HG02642 (cell line): ENCODE measurements around the gene TIMM22.
"Not testable (repeated sequence)": the region's sequence is repeated elsewhere in the genome, so short reads cannot be mapped to it uniquely, and the experiment has no call there.

Experiments used
- ATAC-seq: cut with Tn5 transposase; IDR thresholded peaks from one replicate; pipeline ENCODE4 v1.9.1; 2021; ENCODE audit warnings: mild to moderate bottlenecking; ENCODE audit not compliant: unreplicated experiment, poor library complexity

The TIMM22 gene

DNA sequence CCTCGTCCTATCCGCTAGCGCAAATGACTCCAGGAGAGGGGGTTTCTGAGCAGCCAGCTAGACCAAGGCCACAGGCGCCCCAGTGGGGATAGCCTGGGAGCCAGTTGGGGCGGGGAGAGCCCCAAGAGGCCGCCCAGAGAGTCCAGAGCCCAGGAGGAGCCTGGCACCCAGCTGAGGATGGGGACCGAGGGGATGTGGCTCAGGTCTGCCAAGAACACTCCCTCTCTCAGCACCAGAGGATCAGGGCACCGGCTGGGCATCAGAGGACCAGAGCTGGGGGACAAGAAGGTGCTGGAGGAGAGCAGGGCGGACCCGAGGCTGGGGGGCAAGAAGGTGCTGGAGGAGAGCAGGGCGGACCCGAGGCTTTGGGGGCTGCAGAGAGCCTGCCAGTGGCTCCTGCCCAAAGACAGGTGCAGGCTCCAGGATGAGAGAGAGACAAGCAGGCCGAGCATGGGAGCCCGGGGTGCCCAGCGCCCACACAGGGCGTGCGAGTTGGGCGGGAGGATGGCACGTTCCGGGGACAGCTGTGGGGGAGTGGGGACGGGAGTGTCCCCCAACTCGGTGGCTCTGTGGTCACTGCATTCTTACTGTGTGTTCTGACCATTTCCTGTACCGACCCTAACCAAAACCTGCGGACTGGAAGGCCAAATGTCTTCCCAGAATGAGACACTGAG lies 39.4 kb downstream of the TIMM22 start:
- no peak for ATAC-seq

- ATAC-seq: no peak
Observed at GRCh38 chr17:1036845-1037237, 39.9 kb downstream of the TIMM22 start.

DNA sequence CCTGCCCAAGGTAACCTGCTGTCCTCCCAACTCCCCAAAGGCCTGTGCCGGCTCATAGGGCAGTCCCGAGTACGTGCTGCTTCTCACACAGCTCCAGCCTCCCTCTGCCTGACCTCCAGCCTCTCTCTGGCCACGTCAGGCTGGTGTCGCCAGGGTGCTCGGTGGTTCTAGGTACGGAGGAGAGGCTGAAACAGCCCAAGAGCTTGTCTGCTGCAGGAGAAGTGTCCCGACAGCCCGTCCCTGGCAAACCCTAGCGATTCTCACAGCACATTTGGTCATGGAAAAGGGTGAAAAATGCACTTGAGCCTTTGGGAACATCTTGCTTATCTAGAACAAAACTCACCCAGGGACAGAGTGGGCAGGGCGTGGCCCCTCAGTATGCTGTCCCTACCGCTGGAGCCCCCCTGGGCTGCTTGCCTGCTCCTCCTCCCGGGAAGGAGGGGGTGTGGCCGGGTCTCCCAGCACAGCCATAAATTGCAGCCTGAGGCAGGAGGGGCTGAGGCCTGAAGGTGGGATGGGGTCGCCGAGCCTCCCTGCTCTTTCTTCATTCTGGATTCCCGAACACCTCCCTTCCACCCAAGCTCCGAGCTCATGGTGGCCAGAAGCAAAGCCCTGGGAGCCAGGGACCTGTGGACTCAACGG lies 40.4 kb downstream of the TIMM22 start:
- no peak for ATAC-seq

GRCh38 chr17:1038459-1039122 lies 41.7 kb downstream of the TIMM22 start:
- no peak for ATAC-seq

- ATAC-seq: no peak
Observed at GRCh38 chr17:1039123-1039507, 42.2 kb downstream of the TIMM22 start.

DNA sequence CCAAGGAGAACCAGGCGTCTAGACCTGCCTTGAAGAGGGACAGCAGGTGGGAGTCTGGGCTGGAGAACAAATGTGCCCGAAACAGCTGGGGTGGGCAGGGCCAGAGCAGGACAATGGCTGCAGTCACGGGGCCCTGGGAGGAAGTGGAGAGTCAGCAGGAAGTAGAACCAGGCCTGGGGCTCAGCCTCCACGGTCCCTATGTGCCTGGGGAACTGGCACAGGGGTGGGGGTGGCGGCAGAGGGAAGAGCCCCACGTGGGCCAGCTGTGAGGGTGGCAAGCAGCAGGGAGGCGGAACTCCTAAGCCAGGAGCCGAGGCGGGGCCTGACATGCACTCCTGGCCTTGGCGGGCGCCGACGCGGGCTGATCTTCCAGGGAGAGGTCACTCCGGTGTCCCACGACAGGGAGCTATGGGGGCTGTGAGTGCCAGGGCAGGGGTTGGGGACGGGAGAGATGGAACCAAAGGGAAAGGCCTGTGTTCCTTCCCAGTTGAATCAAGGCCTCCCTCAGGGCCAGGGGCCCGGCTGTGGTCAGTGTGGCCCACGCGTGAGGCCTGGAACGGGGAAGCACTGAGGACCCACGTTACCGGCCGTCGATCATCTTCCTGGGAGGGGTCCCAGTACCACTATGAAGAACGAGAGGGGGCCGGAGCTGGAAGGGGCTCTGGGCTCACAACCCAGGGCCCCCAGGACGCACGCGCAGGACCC lies 42.7 kb downstream of the TIMM22 start:
- no peak for ATAC-seq

DNA sequence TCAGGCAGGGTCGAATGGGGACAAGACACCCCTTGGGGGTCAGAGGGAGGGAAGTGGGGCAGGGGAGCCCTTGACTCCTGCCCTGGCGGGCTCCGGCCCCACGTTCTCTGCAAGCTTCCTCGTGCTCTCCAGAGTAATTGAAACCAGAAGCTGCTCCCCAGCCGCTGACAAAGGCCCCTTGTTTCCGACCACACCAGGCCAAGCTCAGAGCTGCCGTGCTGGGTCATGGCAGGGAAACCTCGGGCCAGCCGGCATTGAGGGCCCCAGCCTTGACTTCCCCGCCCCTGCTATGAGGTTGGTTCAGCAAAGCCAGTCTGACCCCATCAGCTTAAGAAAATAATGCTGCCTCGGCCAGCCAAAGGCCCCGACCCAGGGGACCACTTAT lies 43.3 kb downstream of the TIMM22 start:
- ATAC-seq: no peak

GRCh38 chr17:1041746-1042145 lies 44.8 kb downstream of the TIMM22 start:
- ATAC-seq: no peak

DNA sequence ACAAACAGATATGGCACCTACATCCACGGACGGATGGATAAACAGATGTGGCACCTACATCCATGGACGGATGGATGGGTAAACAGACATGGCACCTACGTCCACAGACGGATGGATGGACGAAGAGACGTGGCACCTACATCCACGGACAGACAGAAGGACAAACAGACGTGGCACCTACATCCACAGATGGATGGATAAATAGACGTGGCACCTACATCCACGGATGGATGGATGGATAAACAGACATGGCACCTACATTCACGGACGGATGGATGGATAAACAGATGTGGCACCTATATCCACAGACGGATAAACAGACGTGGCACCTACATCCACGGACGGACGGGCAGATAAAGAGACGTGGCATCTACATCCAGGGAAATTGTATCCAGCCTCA lies 45.6 kb downstream of the TIMM22 start:
- no peak for ATAC-seq

DNA sequence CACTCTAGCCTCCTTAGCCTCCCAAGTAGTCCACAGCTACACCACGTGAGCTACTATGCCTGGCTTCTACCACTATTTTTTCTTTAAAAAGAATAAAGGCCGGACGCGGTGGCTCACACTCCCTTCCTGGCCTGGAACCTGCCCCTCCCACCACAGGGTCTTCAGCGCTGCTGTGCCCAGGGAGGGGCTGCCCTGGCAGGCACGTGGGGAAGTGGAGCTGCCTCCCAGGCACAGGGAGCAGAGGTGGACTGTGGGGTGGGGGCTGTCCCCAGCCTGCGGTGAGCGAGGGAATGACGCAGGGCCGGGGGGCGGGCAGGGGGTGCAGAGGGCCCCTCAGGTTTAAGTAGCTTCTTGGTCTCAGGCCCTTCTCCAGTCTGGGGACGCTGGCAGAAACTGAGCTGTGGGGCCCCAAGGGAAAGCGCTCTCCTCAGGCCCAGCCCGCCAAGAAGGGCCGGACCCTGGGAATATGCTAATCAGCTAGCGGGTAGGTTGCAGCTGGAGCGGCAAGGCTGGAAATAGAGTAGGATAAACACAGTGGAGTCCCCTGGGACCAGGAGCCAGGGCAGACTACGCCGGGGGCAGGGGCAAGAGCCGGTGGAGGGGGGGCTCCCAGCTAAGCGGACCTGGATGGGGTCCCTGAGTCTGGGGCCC lies 46.8 kb downstream of the TIMM22 start:
- ATAC-seq: no peak

GRCh38 chr17:1044387-1045009 lies 47.6 kb downstream of the TIMM22 start:
- not testable (repeated sequence) for ATAC-seq

GRCh38 chr17:1045456-1045855 lies 48.5 kb downstream of the TIMM22 start:
- ATAC-seq: no peak

DNA sequence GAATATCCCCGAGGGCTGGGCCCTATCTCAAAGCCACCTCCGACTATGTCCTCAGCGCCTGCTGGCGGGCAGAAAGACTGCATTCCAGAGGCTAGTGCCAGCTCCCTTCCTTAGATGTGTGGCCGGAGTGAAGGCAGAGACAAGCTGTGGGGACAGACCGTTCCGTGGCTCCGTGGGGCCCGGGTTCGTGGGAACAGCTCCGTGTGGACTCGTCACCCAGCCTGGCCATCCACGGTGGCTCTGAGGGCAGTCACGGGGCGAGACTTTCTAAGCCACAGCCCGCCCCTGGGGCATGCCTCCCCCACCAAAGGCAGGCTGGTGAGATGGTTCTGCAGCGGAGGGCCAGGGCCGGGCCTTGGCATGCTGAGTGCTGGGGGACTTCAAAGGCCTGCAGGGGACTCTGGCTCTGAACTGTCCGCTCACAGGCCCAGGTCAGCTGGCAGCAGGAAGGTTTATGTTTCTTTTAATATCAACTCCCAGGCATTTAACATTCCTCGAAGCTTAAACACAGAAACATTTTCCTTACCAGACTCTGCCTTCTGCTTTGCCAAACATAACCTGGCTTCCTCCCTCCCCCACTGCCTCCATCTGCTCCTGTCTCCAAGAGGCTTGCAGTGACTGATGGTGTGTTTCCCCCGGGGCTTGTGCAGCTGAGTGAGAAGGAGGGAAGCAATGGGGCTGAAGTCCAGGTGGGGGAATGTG lies 50.4 kb downstream of the TIMM22 start:
- ATAC-seq: no peak

DNA sequence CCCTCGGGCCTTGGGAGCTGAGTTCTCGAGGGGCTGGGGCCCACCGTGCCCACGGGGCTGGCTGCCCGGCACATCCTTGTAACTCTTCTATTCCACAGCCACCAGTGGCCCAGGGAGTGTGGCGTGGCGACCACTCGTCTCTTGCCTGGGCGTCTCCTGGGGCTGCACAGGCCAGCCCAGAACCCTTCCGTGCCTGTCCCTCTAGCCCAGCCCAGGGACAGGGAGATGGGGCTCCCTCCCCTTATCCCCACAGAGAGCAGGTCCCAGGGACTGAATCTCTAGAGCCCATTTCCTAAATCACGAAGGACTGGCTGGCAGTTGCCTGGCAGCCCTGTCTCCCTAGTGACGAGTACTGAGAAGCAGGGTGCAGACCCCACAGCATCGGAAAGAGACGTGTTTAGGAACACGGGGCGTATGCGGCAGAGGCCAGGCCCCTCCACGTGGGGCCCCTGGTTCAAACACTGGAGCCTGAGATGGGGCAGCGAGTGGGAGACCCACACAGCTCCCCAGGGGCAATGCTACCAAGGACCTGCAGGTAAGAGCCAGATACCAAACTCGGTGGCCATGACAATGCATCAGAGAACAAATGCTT lies 51.0 kb downstream of the TIMM22 start:
- no peak for ATAC-seq

- not testable (repeated sequence) for ATAC-seq
Observed at GRCh38 chr17:1048516-1049115, 51.7 kb downstream of the TIMM22 start.

DNA sequence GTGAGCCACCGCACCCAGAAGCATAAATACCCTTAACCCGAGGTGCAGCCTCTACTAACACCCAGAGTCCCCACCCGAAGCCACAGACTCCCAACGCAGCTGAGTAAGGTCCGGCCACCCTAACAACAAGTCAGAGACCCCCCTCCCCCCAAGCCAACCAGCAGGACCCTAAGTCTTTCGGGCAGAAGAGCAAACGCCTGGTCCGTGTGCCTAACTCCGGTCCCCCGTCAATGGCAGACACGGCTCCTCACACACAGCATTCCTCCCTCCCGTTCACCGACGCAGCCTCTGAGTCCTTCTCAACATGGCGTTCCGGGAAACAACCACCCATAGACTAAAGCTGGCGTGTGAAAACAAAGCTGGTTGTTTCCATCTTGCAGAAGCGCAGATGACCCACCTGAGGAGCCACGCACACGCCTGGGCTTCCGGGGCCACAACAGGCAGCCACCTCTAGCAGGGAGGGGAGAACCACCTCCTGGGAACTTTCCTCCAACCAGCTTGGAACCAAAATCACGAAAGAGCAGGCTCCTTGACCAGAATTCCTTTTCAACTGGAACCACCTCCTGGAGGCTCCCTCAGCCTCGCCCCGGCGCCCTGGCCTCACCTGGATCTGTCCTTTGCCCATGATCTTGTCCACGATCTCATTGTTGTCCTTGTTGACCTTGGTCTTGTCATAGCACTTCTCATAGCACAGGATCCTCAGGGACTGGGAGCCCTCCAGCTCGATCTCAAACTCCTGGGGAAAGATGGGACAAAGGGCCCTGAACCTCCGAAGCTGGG lies 52.7 kb downstream of the TIMM22 start:
- ATAC-seq: no peak

- no peak for ATAC-seq
Observed at GRCh38 chr17:1050246-1050995, 53.5 kb downstream of the TIMM22 start.
